ENCODE data around the gene TACC2. TPM values are rescaled to one million over a fixed set of nuclear protein-coding genes. Genes with fewer than 3 reads are reported as not detected.
"Not testable (repeated sequence)": the region's sequence is repeated elsewhere in the genome, so short reads cannot be mapped to it uniquely, and the experiment has no call there.

TACC2 gene
- total RNA-seq, 4 donors from 2014 or later = 105 to 334 (median 235) TPM

GRCh38 chr10:122056431-122057094 is 67.6 kb downstream of the TACC2 start:
- no peaks in the 10 kb centered on the region for H3K9me3 ChIP-seq
- H3K4me1 ChIP-seq = peaks cover 10 to 16% of the 10 kb centered on the region in 2 donors
- intact Hi-C loops (cut with DNase I; ENCODE audit: low total_unique reads) (loop anchor here (10.0 kb wide), 1 partner anchor 178 kb away; no protein-coding TSS in a partner anchor), in situ Hi-C loops (cut with MboI; ENCODE audit: low sequenced_read_pairs in 4 of 4) (loop anchor here in 2 of 4 donors (10.0 kb wide), 2 partner anchors 48 to 58 kb away; no protein-coding TSS in a partner anchor)
- DNase-seq = peak in 1 of 2 donors; percentile 18
- ATAC-seq = peak in 1 of 2 donors; percentile 54
- TF ChIP-seq CTCF (IDR thresholded peaks at IDR 0.05 in 4 of 5, conservative IDR thresholded peaks at IDR 0.05 in 1 of 5) = no peak
- TF ChIP-seq POLR2A (IDR thresholded peaks at IDR 0.05) = peak in 1 of 2 donors; percentile 10
- H3K27me3 ChIP-seq = no peaks in the 10 kb centered on the region
- peak overlapping the region; percentile 84 to 96 (median 91) for H3K27ac ChIP-seq
- H3K36me3 ChIP-seq = no peaks in the 10 kb centered on the region
- no peak overlapping the region for H3K4me3 ChIP-seq

- in situ Hi-C loops (cut with MboI; ENCODE audit: low sequenced_read_pairs in 4 of 4) = loop anchor here in 2 of 4 donors (10.0 kb wide), 2 partner anchors 47 to 57 kb away; no protein-coding TSS in a partner anchor
- TF ChIP-seq CTCF (IDR thresholded peaks at IDR 0.05 in 4 of 5, conservative IDR thresholded peaks at IDR 0.05 in 1 of 5) = no peak
- no peak for TF ChIP-seq POLR2A (IDR thresholded peaks at IDR 0.05)
- Histone ChIP-seq H3K9me3 (no peaks in the 10 kb centered on the region), H3K4me1 (peaks cover 20 to 22% of the 10 kb centered on the region in 2 donors), H3K27ac (peak overlapping the region; percentile 84 to 96 (median 91)), H3K36me3 (no peaks in the 10 kb centered on the region), H3K27me3 (no peaks in the 10 kb centered on the region), H3K4me3 (no peak overlapping the region)
- DNase-seq = no peak
- intact Hi-C loops (cut with DNase I; ENCODE audit: low total_unique reads) = loop anchor here (10.0 kb wide), 1 partner anchor 177 kb away; no protein-coding TSS in a partner anchor
- no peak for ATAC-seq
These were observed 69.0 kb downstream of the TACC2 start for GRCh38 chr10:122057841-122058413.

GRCh38 chr10:122060250-122060649 is 71.3 kb downstream of the TACC2 start:
- Histone ChIP-seq H3K36me3 (no peaks in the 10 kb centered on the region), H3K4me1 (peaks cover 33 to 34% of the 10 kb centered on the region in 2 donors), H3K9me3 (no peaks in the 10 kb centered on the region), H3K27me3 (no peaks in the 10 kb centered on the region), H3K27ac (peak overlapping the region; percentile 84 to 96 (median 91)), H3K4me3 (no peak overlapping the region)
- no peak for TF ChIP-seq CTCF (IDR thresholded peaks at IDR 0.05 in 4 of 5, conservative IDR thresholded peaks at IDR 0.05 in 1 of 5)
- no peak for TF ChIP-seq POLR2A (IDR thresholded peaks at IDR 0.05)
- intact Hi-C loops (cut with DNase I; ENCODE audit: low total_unique reads) (loop anchor here (5.0 kb wide), 1 partner anchor 63 kb away; no protein-coding TSS in a partner anchor), in situ Hi-C loops (cut with MboI; ENCODE audit: low sequenced_read_pairs in 4 of 4) (no loop called here)
- ATAC-seq (no peak), DNase-seq (peak in 1 of 2 donors; percentile 9)

GRCh38 chr10:122062831-122063674 is 74.1 kb downstream of the TACC2 start:
- TF ChIP-seq CTCF (IDR thresholded peaks at IDR 0.05 in 4 of 5, conservative IDR thresholded peaks at IDR 0.05 in 1 of 5) = peak in 1 of 5 experiments; percentile 30
- peak; percentile 66 to 88 for TF ChIP-seq POLR2A (IDR thresholded peaks at IDR 0.05)
- in situ Hi-C loops (cut with MboI; ENCODE audit: low sequenced_read_pairs in 4 of 4) = no loop called here
- Histone ChIP-seq H3K9me3 (no peaks in the 10 kb centered on the region), H3K4me3 (no peak overlapping the region), H3K27me3 (no peaks in the 10 kb centered on the region), H3K4me1 (peaks cover 38 to 39% of the 10 kb centered on the region in 2 donors), H3K27ac (peak overlapping the region; percentile 84 to 96 (median 91)), H3K36me3 (no peaks in the 10 kb centered on the region)
- ATAC-seq (peak; percentile 97), DNase-seq (peak; percentile 93 to 96)
- intact Hi-C loops (cut with DNase I; ENCODE audit: low total_unique reads) = loop anchor here (2.0 to 5.0 kb wide), 2 partner anchors 66 to 90 kb away; no protein-coding TSS in a partner anchor

- H3K27me3 ChIP-seq; H3K4me3 ChIP-seq; intact Hi-C loops (cut with DNase I; ENCODE audit: low total_unique reads); in situ Hi-C loops (cut with MboI; ENCODE audit: low sequenced_read_pairs in 4 of 4); ATAC-seq; H3K36me3 ChIP-seq; H3K9me3 ChIP-seq: not testable (repeated sequence)
- peaks cover 49 to 56% of the 10 kb centered on the region in 2 donors for H3K4me1 ChIP-seq
- H3K27ac ChIP-seq = peak overlapping the region; percentile 84 to 96 (median 91)
- peak in 1 of 2 donors; percentile 10 for DNase-seq
These were observed 77.5 kb downstream of the TACC2 start for GRCh38 chr10:122066337-122066939.

Measured in gastrocnemius medialis (tissue), 4 donors.